Measurements from ENCODE around the gene MFRP. TPM values are rescaled to one million over a fixed set of nuclear protein-coding genes. Genes with fewer than 3 reads are reported as not detected.

The MFRP gene
- total RNA-seq, 2 donors from 2014 or later = not detected

DNA sequence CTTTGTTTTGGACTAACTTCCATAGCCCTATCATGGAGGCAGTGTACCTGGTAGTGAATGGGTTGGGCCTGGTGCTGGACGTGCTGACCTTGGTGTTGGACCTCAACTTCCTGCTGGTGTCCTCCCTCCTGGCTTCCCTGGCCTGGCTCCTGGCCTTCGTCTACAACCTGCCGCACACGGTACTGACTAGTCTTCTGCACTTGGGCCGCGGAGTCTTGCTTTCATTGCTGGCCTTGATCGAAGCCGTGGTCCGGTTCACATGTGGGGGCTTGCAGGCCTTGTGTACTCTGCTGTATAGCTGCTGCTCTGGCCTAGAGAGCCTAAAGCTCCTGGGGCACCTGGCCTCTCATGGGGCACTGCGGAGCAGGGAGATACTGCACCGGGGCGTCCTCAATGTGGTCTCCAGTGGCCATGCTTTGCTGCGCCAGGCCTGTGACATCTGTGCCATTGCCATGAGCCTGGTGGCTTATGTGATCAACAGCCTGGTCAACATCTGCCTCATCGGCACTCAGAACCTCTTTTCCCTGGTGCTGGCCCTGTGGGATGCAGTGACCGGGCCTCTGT, 11.3 kb downstream of the MFRP start:
- Mint-ChIP-seq H3K27ac (peak overlapping the region; percentile 99), H3K4me3 (peak overlapping the region; percentile 96 to 99), H3K9me3 (no peaks in the 10 kb centered on the region), H3K36me3 (ENCODE audit: insufficient read depth in 2 of 2) (peaks cover 2 to 8% of the 10 kb centered on the region in 2 donors), H3K27me3 (ENCODE audit: low read depth) (peaks cover 17% of the 10 kb centered on the region), H3K4me1 (ENCODE audit: low read depth) (peaks cover 64% of the 10 kb centered on the region)
- DNase-seq = no peak
- no peak for ATAC-seq (replicated peaks in 1 of 2)

GRCh38 chr11:119334174-119334930, 12.2 kb downstream of the MFRP start, which contains the start of gene RNF26:
RNF26 (plus strand) TSS chr11:119334527; CDS start chr11:119335123, 596 bp downstream.
- ATAC-seq (replicated peaks in 1 of 2) = peak; percentile 95 to 96
- H3K4me1 Mint-ChIP-seq (ENCODE audit: low read depth) = peaks cover 62% of the 10 kb centered on the region
- H3K36me3 Mint-ChIP-seq (ENCODE audit: insufficient read depth in 2 of 2) = peaks cover 2 to 8% of the 10 kb centered on the region in 2 donors
- peak within 1 kb of the TSS; percentile 99 for H3K27ac Mint-ChIP-seq
- no peaks in the 10 kb centered on the region for H3K9me3 Mint-ChIP-seq
- peaks cover 16% of the 10 kb centered on the region for H3K27me3 Mint-ChIP-seq (ENCODE audit: low read depth)
- peak within 1 kb of the TSS; percentile 96 to 99 for H3K4me3 Mint-ChIP-seq
- DNase-seq = peak; percentile 94 to 95

GRCh38 chr11:119332111-119332765, 14.3 kb downstream of the MFRP start:
- no peak for DNase-seq
- Mint-ChIP-seq H3K9me3 (no peaks in the 10 kb centered on the region), H3K36me3 (ENCODE audit: insufficient read depth in 2 of 2) (peaks cover 0 to 8% of the 10 kb centered on the region in 2 donors), H3K4me1 (ENCODE audit: low read depth) (peaks cover 41% of the 10 kb centered on the region), H3K27me3 (ENCODE audit: low read depth) (peaks cover 11% of the 10 kb centered on the region), H3K27ac (no peak overlapping the region), H3K4me3 (peak overlapping the region; percentile 96 to 99)
- ATAC-seq (replicated peaks in 1 of 2) = no peak

GRCh38 chr11:119330237-119330636, 16.3 kb downstream of the MFRP start:
- Mint-ChIP-seq H3K4me1 (ENCODE audit: low read depth) (peaks cover 22% of the 10 kb centered on the region), H3K4me3 (no peak overlapping the region)
- no peak for ATAC-seq (replicated peaks in 1 of 2)

GRCh38 chr11:119329320-119329719, 17.2 kb downstream of the MFRP start:
- ATAC-seq (replicated peaks in 1 of 2) = no peak
- DNase-seq = no peak
- H3K4me1 Mint-ChIP-seq (ENCODE audit: low read depth) = peaks cover 17% of the 10 kb centered on the region
- H3K27ac Mint-ChIP-seq = no peak overlapping the region
- H3K27me3 Mint-ChIP-seq (ENCODE audit: low read depth) = peaks cover 11% of the 10 kb centered on the region
- no peak overlapping the region for H3K4me3 Mint-ChIP-seq
- H3K36me3 Mint-ChIP-seq (ENCODE audit: insufficient read depth in 2 of 2) = no peaks in the 10 kb centered on the region
- no peaks in the 10 kb centered on the region for H3K9me3 Mint-ChIP-seq

More at GRCh38 chr11:119330237-119330636, 16.3 kb downstream of the MFRP start:
- no peaks in the 10 kb centered on the region for H3K9me3 Mint-ChIP-seq
- peaks cover 0 to 5% of the 10 kb centered on the region in 2 donors for H3K36me3 Mint-ChIP-seq (ENCODE audit: insufficient read depth in 2 of 2)
- DNase-seq = no peak
- H3K27me3 Mint-ChIP-seq (ENCODE audit: low read depth) = peaks cover 11% of the 10 kb centered on the region
- H3K27ac Mint-ChIP-seq = no peak overlapping the region

DNA sequence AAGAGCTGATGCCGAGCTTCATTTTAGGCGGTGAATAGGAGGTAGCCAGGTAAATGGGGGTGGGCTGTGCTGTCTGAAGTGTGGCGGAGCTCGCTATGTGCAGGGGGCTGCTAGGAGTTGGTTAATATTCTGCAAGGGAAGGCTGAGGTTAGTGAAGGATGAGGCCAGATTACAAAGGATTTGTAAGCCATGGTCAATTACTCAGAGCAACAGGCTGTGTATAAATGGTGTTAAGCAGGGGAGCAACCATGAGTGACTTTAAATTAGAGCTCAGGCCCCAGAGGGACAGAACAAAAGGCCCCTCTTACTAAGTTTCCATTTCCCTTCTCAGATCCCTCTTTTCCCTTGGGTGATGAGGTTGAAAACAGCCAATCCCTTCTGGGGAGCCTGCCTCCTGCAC, 22.3 kb downstream of the MFRP start:
- Mint-ChIP-seq H3K27me3 (ENCODE audit: low read depth) (no peaks in the 10 kb centered on the region), H3K9me3 (no peaks in the 10 kb centered on the region)

DNA sequence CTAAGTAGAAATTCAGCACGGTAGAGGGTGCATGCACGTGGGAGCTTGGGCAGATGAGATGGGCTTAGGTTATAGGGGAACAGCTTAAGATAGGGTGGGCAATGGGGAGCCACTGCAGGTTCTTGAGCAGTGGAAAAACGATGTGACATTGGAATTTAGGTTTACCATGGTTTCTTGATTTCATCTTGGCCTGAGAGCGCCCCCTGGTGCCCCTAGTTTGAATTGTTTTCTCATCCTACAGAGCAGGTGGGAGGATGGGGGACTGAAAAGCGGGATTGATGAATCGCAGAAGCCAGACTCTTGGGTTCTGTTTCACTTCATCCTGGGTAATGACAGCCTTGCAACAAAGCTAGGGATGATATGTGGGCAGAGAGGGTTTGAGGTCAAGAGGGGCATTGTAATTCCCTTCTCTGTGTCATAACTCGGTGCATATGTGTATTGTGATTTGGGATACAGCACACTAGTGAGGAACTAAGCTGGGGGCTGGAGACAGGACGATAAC, 22.9 kb downstream of the MFRP start:
- peaks cover 6% of the 10 kb centered on the region for H3K27me3 Mint-ChIP-seq (ENCODE audit: low read depth)
- H3K36me3 Mint-ChIP-seq (ENCODE audit: insufficient read depth in 2 of 2) = no peaks in the 10 kb centered on the region
- peaks cover 32% of the 10 kb centered on the region for H3K4me1 Mint-ChIP-seq (ENCODE audit: low read depth)
- H3K9me3 Mint-ChIP-seq = no peaks in the 10 kb centered on the region
- ATAC-seq (replicated peaks in 1 of 2) = no peak
- H3K27ac Mint-ChIP-seq = no peak overlapping the region
- peak; percentile 77 to 85 for DNase-seq
- H3K4me3 Mint-ChIP-seq = no peak overlapping the region

More for the DNA sequence above, 22.3 kb downstream of the MFRP start:
- ATAC-seq (replicated peaks in 1 of 2) = no peak
- Mint-ChIP-seq H3K4me1 (ENCODE audit: low read depth) (peaks cover 27% of the 10 kb centered on the region), H3K36me3 (ENCODE audit: insufficient read depth in 2 of 2) (no peaks in the 10 kb centered on the region), H3K4me3 (no peak overlapping the region), H3K27ac (no peak overlapping the region)
- DNase-seq = no peak

- ATAC-seq (replicated peaks in 1 of 2) = no peak
- Mint-ChIP-seq H3K27me3 (ENCODE audit: low read depth) (peaks cover 8% of the 10 kb centered on the region), H3K4me3 (no peak overlapping the region), H3K9me3 (no peaks in the 10 kb centered on the region), H3K36me3 (ENCODE audit: insufficient read depth in 2 of 2) (no peaks in the 10 kb centered on the region), H3K4me1 (ENCODE audit: low read depth) (peaks cover 33% of the 10 kb centered on the region), H3K27ac (no peak overlapping the region)
- DNase-seq = no peak
These were observed 23.5 kb downstream of the MFRP start for GRCh38 chr11:119322921-119323531.

- Mint-ChIP-seq H3K27ac (no peak overlapping the region), H3K9me3 (no peaks in the 10 kb centered on the region), H3K4me3 (peak overlapping the region in 1 of 2 donors; percentile 89), H3K36me3 (ENCODE audit: insufficient read depth in 2 of 2) (no peaks in the 10 kb centered on the region), H3K27me3 (ENCODE audit: low read depth) (peaks cover 8% of the 10 kb centered on the region), H3K4me1 (ENCODE audit: low read depth) (peaks cover 33% of the 10 kb centered on the region)
- no peak for ATAC-seq (replicated peaks in 1 of 2)
- DNase-seq = no peak
These were observed 24.2 kb downstream of the MFRP start for GRCh38 chr11:119322360-119322739.

DNA sequence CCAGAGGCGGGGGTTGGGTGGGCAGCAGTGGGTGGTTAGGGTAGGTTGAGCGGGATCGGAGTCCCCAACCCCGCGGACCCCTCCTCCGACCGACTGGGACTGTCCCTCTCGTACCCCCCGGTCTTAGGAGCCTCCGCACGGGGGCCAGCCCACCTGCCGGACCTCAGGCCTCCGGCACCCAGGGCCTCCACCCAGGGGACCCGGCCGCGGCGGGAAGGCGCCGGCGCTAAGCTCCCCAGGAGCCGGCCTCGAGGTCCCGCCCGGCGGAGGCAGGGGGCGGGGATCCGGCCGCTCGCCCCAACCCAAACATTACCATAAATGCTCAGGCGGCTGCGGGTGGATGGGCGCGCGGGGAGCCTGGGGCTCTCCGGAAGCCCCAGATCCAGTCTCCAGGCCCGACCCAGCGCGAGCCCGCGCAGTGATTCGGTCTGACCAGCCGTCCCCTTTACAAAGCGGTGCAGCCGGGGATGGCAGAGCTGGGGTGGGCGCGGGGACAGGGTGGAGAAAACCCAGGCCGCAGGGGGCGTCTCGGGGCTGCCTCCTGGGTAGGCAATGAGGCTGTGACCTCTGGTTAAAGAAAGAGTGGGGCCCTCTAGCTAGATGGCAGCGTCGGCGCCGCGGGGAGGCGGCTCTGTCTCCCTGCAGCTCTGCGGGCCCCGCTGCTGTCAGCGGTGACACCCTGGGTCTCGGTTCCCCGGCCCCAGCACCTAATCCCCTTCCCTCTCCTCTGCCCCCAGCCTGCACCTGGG, 25.6 kb downstream of the MFRP start:
- peaks cover 8% of the 10 kb centered on the region for H3K27me3 Mint-ChIP-seq (ENCODE audit: low read depth)
- H3K4me1 Mint-ChIP-seq (ENCODE audit: low read depth) = peaks cover 33% of the 10 kb centered on the region
- H3K9me3 Mint-ChIP-seq = no peaks in the 10 kb centered on the region
- peak overlapping the region; percentile 89 to 90 for H3K4me3 Mint-ChIP-seq
- H3K36me3 Mint-ChIP-seq (ENCODE audit: insufficient read depth in 2 of 2) = no peaks in the 10 kb centered on the region
- H3K27ac Mint-ChIP-seq = peak overlapping the region; percentile 81
- ATAC-seq (replicated peaks in 1 of 2) = peak; percentile 75 to 77
- peak; percentile 72 to 79 for DNase-seq

GRCh38 chr11:119320240-119320775, 26.2 kb downstream of the MFRP start:
- H3K27ac Mint-ChIP-seq = no peak overlapping the region
- no peaks in the 10 kb centered on the region for H3K9me3 Mint-ChIP-seq
- H3K27me3 Mint-ChIP-seq (ENCODE audit: low read depth) = peaks cover 8% of the 10 kb centered on the region
- peaks cover 33% of the 10 kb centered on the region for H3K4me1 Mint-ChIP-seq (ENCODE audit: low read depth)
- no peaks in the 10 kb centered on the region for H3K36me3 Mint-ChIP-seq (ENCODE audit: insufficient read depth in 2 of 2)
- no peak for DNase-seq
- peak overlapping the region in 1 of 2 donors; percentile 75 for H3K4me3 Mint-ChIP-seq
- no peak for ATAC-seq (replicated peaks in 1 of 2)

DNA sequence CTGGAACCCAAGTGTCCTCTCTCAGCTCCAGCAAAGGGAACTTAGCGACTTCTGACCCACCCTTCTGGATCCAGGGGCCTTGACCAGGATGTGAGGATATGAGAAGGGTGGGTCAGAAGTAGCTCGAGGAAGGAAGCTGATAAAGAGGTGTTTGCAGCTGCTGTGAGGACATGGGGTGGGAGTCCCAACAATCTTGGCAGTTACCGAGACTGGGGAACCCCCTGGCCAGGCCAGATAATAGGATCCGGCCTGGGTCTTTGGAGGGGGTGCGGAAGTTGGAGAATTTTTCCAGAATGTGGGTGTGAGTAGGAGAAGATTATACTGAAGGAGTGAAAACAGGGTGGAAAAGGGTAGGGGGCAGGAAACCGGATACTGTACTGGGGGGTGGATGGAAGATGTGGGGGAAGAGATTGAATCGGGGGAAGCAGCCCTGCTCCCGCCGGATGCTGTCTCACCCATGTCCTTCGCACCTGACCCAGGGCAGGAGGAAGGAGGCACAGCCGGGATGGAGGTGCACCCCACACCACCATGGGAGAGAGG, 26.7 kb downstream of the MFRP start:
- Mint-ChIP-seq H3K9me3 (no peaks in the 10 kb centered on the region), H3K4me1 (ENCODE audit: low read depth) (peaks cover 33% of the 10 kb centered on the region), H3K36me3 (ENCODE audit: insufficient read depth in 2 of 2) (no peaks in the 10 kb centered on the region), H3K4me3 (peak overlapping the region; percentile 73 to 75), H3K27ac (peak overlapping the region; percentile 62), H3K27me3 (ENCODE audit: low read depth) (peaks cover 8% of the 10 kb centered on the region)
- DNase-seq (no peak), ATAC-seq (replicated peaks in 1 of 2) (no peak)

Measured in activated T-cell treated with anti-CD3 and anti-CD28 coated beads, Interleukin-2, amount 50 U/mL, for 72 hours (primary cell).